Measurements from ENCODE around the gene PHF20. TPM values are rescaled to one million over a fixed set of nuclear protein-coding genes. Genes with fewer than 3 reads are reported as not detected.

The PHF20 gene
- total and polyA plus RNA-seq, 2 donors from 2014 or later, result 12.3 to 48.4 TPM

GRCh38 chr20:35729836-35730582 is 41.8 kb upstream of the PHF20 start:
- Histone ChIP-seq H3K36me3 (ENCODE audit: control insufficient read depth in 2 of 3, insufficient read depth in 3 of 3, low read length in 3 of 3) (peaks cover 21 to 84% (median 41%) of the 10 kb centered on the region in 3 donors), H3K27me3 (ENCODE audit: control insufficient read depth, insufficient read depth, low read length) (no peaks in the 10 kb centered on the region), H3K9me3 (ENCODE audit: control insufficient read depth in 2 of 3, insufficient read depth in 1 of 3, low read length in 3 of 3) (no peaks in the 10 kb centered on the region), H3K4me1 (ENCODE audit: control insufficient read depth in 2 of 3, insufficient read depth in 2 of 3, low read depth in 1 of 3, low read length in 3 of 3) (peaks cover 0 to 5% (median 3%) of the 10 kb centered on the region in 3 donors), H3K4me3 (ENCODE audit: low read length in 3 of 3) (no peak overlapping the region), H3K9ac (ENCODE audit: low read length in 3 of 3) (no peak overlapping the region), H3K27ac (ENCODE audit: low read depth in 2 of 2, low read length in 2 of 2) (no peak overlapping the region)
- intact Hi-C loops (cut with DNase I), result no loop called here
- DNase-seq, result no peak
- no peak for FAIRE-seq
- TF ChIP-seq CTCF (IDR thresholded peaks at IDR 0.05; ENCODE audit: borderline replicate concordance, extremely low read depth, insufficient read depth), result no peak

GRCh38 chr20:35730583-35731468 is 41.0 kb upstream of the PHF20 start:
- intact Hi-C loops (cut with DNase I), result no loop called here

GRCh38 chr20:35731469-35731788 is 40.4 kb upstream of the PHF20 start:
- Histone ChIP-seq H3K9me3 (ENCODE audit: control insufficient read depth in 2 of 3, insufficient read depth in 1 of 3, low read length in 3 of 3) (no peaks in the 10 kb centered on the region), H3K4me3 (ENCODE audit: low read length in 3 of 3) (no peak overlapping the region), H3K36me3 (ENCODE audit: control insufficient read depth in 2 of 3, insufficient read depth in 3 of 3, low read length in 3 of 3) (peaks cover 22 to 84% (median 34%) of the 10 kb centered on the region in 3 donors), H3K4me1 (ENCODE audit: control insufficient read depth in 2 of 3, insufficient read depth in 2 of 3, low read depth in 1 of 3, low read length in 3 of 3) (peaks cover 0 to 10% (median 5%) of the 10 kb centered on the region in 3 donors), H3K27me3 (ENCODE audit: control insufficient read depth, insufficient read depth, low read length) (no peaks in the 10 kb centered on the region), H3K27ac (ENCODE audit: low read depth in 2 of 2, low read length in 2 of 2) (no peak overlapping the region), H3K9ac (ENCODE audit: low read length in 3 of 3) (no peak overlapping the region)
- no peak for FAIRE-seq
- DNase-seq, result no peak
- TF ChIP-seq CTCF (IDR thresholded peaks at IDR 0.05; ENCODE audit: borderline replicate concordance, extremely low read depth, insufficient read depth), result no peak
- intact Hi-C loops (cut with DNase I), result no loop called here

More at GRCh38 chr20:35730583-35731468, 41.0 kb upstream of the PHF20 start:
- H3K27ac ChIP-seq (ENCODE audit: low read depth in 2 of 2, low read length in 2 of 2), result no peak overlapping the region
- no peaks in the 10 kb centered on the region for H3K27me3 ChIP-seq (ENCODE audit: control insufficient read depth, insufficient read depth, low read length)
- no peak overlapping the region for H3K4me3 ChIP-seq (ENCODE audit: low read length in 3 of 3)
- peaks cover 24 to 84% (median 37%) of the 10 kb centered on the region in 3 donors for H3K36me3 ChIP-seq (ENCODE audit: control insufficient read depth in 2 of 3, insufficient read depth in 3 of 3, low read length in 3 of 3)
- H3K9me3 ChIP-seq (ENCODE audit: control insufficient read depth in 2 of 3, insufficient read depth in 1 of 3, low read length in 3 of 3), result no peaks in the 10 kb centered on the region
- TF ChIP-seq CTCF (IDR thresholded peaks at IDR 0.05; ENCODE audit: borderline replicate concordance, extremely low read depth, insufficient read depth), result no peak
- FAIRE-seq (no peak), DNase-seq (no peak)
- H3K9ac ChIP-seq (ENCODE audit: low read length in 3 of 3), result no peak overlapping the region
- H3K4me1 ChIP-seq (ENCODE audit: control insufficient read depth in 2 of 3, insufficient read depth in 2 of 3, low read depth in 1 of 3, low read length in 3 of 3), result peaks cover 0 to 9% (median 4%) of the 10 kb centered on the region in 3 donors
